Trophoblast cell (in vitro differentiated cells and primary cell): Measurements from ENCODE around the gene AIP.

Experiments
- DNase-seq, 2 donors: peaks; one replicate each; pipeline ENCODE4 v3.0.0-alpha.2; 2016
- H2AFZ ChIP-seq: 2 replicates; pipeline ENCODE4 v1.6.1; 2013; ENCODE audit warnings: low read length, moderate library complexity, mild to moderate bottlenecking; ENCODE audit not compliant: insufficient read depth, poor library complexity
- H2AK5ac ChIP-seq: 2 replicates; pipeline ENCODE4 v1.6.1; 2013; ENCODE audit warnings: mild to moderate bottlenecking, low read length
- H2BK120ac ChIP-seq: 2 replicates; pipeline ENCODE4 v1.6.1; 2013; ENCODE audit warnings: low read length, mild to moderate bottlenecking, moderate library complexity; ENCODE audit not compliant: insufficient read depth, poor library complexity
- H2BK12ac ChIP-seq: 2 replicates; pipeline ENCODE4 v1.6.1; 2013; ENCODE audit warnings: mild to moderate bottlenecking, low read length, moderate library complexity
- H2BK5ac ChIP-seq: 2 replicates; pipeline ENCODE4 v1.6.1; 2013; ENCODE audit warnings: low read length, low read depth, moderate library complexity, mild to moderate bottlenecking; ENCODE audit not compliant: poor library complexity
- H3K14ac ChIP-seq: 2 replicates; pipeline ENCODE4 v1.6.1; 2013; ENCODE audit warnings: mild to moderate bottlenecking, low read length
- H3K18ac ChIP-seq: 2 replicates; pipeline ENCODE4 v1.6.1; 2013; ENCODE audit warnings: mild to moderate bottlenecking, low read length
- H3K23ac ChIP-seq: 2 replicates; pipeline ENCODE4 v1.6.1; 2013; ENCODE audit warnings: low read length
- H3K27ac ChIP-seq: 2 replicates; pipeline ENCODE4 v1.5.1; 2013; ENCODE audit warnings: low read depth, mild to moderate bottlenecking, inconsistent platforms, low read length, moderate library complexity
- H3K27me3 ChIP-seq: 2 replicates; pipeline ENCODE4 v1.6.1; 2013; ENCODE audit warnings: inconsistent platforms, mild to moderate bottlenecking, low read length, moderate library complexity; ENCODE audit not compliant: insufficient read depth
- H3K36me3 ChIP-seq, 2 experiments: 1 replicate in 1 of 2; 2 replicates in 1 of 2; pipeline ENCODE4 v1.6.1; 2013; ENCODE audit warnings: low read length in 2 of 2, mild to moderate bottlenecking in 2 of 2, moderate library complexity in 1 of 2; ENCODE audit not compliant: insufficient read depth in 2 of 2, control insufficient read depth in 1 of 2
- H3K4ac ChIP-seq: 2 replicates; pipeline ENCODE4 v1.6.1; 2013; ENCODE audit warnings: low read depth, mild to moderate bottlenecking, low read length, moderate library complexity
- H3K4me1 ChIP-seq, 2 experiments: 1 replicate in 1 of 2; 2 replicates in 1 of 2; pipeline ENCODE4 v1.6.1; 2013; ENCODE audit warnings: low read length in 2 of 2, mild to moderate bottlenecking in 2 of 2, moderate library complexity in 1 of 2; ENCODE audit not compliant: insufficient read depth in 2 of 2, control insufficient read depth in 1 of 2
- H3K4me2 ChIP-seq: 2 replicates; pipeline ENCODE4 v1.6.1; 2013; ENCODE audit warnings: inconsistent platforms, mild to moderate bottlenecking, low read length, moderate library complexity
- H3K4me3 ChIP-seq: 2 replicates; pipeline ENCODE4 v1.5.1; 2013; ENCODE audit warnings: mild to moderate bottlenecking, low read depth, low read length, inconsistent platforms
- H3K79me1 ChIP-seq: one replicate; pipeline ENCODE4 v1.6.1; 2013; ENCODE audit warnings: low read length
- H3K79me2 ChIP-seq: 2 replicates; pipeline ENCODE4 v1.6.1; 2013; ENCODE audit warnings: low read length, mild to moderate bottlenecking; ENCODE audit not compliant: control insufficient read depth, insufficient read depth, poor library complexity
- H3K9ac ChIP-seq: 2 replicates; pipeline ENCODE4 v1.6.1; 2013; ENCODE audit warnings: mild to moderate bottlenecking, low read length
- H3K9me3 ChIP-seq: 2 replicates; pipeline ENCODE4 v1.6.1; 2013; ENCODE audit warnings: low read depth, mild to moderate bottlenecking, control low read depth, inconsistent platforms, low read length; ENCODE audit not compliant: insufficient read depth
- H4K12ac ChIP-seq: 2 replicates; pipeline ENCODE4 v1.6.1; 2013; ENCODE audit warnings: low read depth, mild to moderate bottlenecking, low read length, moderate library complexity
- H4K8ac ChIP-seq: 2 replicates; pipeline ENCODE4 v1.6.1; 2013; ENCODE audit warnings: low read depth, mild to moderate bottlenecking, low read length, moderate library complexity
- H4K91ac ChIP-seq: one replicate; pipeline ENCODE4 v1.6.1; 2013; ENCODE audit warnings: low read depth, mild to moderate bottlenecking, low read length, moderate library complexity
- WGBS: extraction: QIAGEN DNeasy Blood & Tissue Kit; methylation state at CpG from one replicate; pipeline ENCODE4 v1.1.7; 2013; ENCODE audit warnings: missing lambda C conversion rate; ENCODE audit not compliant: insufficient read length, insufficient coverage; ENCODE audit errors: extremely low coverage; 5-methylcytosine and 5-hydroxymethylcytosine counted together

AIP gene

GRCh38 chr11:67441098-67441563, 41.7 kb upstream of the AIP start:
- H3K9ac ChIP-seq, result no peak overlapping the region
- no peak overlapping the region for H3K27ac ChIP-seq
- peaks cover 7% of the 10 kb centered on the region for H3K79me2 ChIP-seq
- H4K91ac ChIP-seq, result no peak overlapping the region
- no peak overlapping the region for H2BK12ac ChIP-seq
- H3K4me3 ChIP-seq, result no peak overlapping the region
- no peak overlapping the region for H2AFZ ChIP-seq
- H4K8ac ChIP-seq, result no peak overlapping the region
- H3K36me3 ChIP-seq, result peaks cover 41 to 47% of the 10 kb centered on the region in 2 experiments
- H3K4ac ChIP-seq, result no peak overlapping the region
- H3K4me1 ChIP-seq, result peaks cover 14 to 22% of the 10 kb centered on the region in 2 experiments
- no peak overlapping the region for H3K18ac ChIP-seq
- H2BK120ac ChIP-seq, result no peak overlapping the region
- H2AK5ac ChIP-seq, result no peak overlapping the region
- H3K23ac ChIP-seq, result no peak overlapping the region
- peaks cover 14% of the 10 kb centered on the region for H3K79me1 ChIP-seq
- H3K27me3 ChIP-seq, result no peaks in the 10 kb centered on the region
- H2BK5ac ChIP-seq, result no peak overlapping the region
- no CpG with 5 or more reads among the region's 21 CpGs for WGBS
- H3K9me3 ChIP-seq, result no peaks in the 10 kb centered on the region
- DNase-seq, result no peak
- no peak overlapping the region for H4K12ac ChIP-seq
- no peak overlapping the region for H3K14ac ChIP-seq
- no peak overlapping the region for H3K4me2 ChIP-seq

- no peak for DNase-seq
- WGBS, result no CpG with 5 or more reads among the region's 28 CpGs
- Histone ChIP-seq H3K27me3 (no peaks in the 10 kb centered on the region), H3K4me1 (peaks cover 11 to 16% of the 10 kb centered on the region in 2 experiments), H3K9me3 (no peaks in the 10 kb centered on the region), H2BK120ac (no peak overlapping the region), H3K79me2 (peaks cover 7% of the 10 kb centered on the region), H4K12ac (no peak overlapping the region), H3K9ac (no peak overlapping the region), H3K4me3 (no peak overlapping the region), H3K14ac (no peak overlapping the region), H3K36me3 (peaks cover 41 to 47% of the 10 kb centered on the region in 2 experiments), H3K4me2 (peak overlapping the region; percentile 65), H3K79me1 (peaks cover 12% of the 10 kb centered on the region), H4K8ac (no peak overlapping the region), H2BK5ac (no peak overlapping the region), H2BK12ac (no peak overlapping the region), H4K91ac (no peak overlapping the region), H2AK5ac (no peak overlapping the region), H3K4ac (no peak overlapping the region), H2AFZ (no peak overlapping the region), H3K18ac (no peak overlapping the region), H3K27ac (no peak overlapping the region), H3K23ac (no peak overlapping the region)
These were observed 41.0 kb upstream of the AIP start for GRCh38 chr11:67441731-67442351.

- Histone ChIP-seq H3K23ac (no peak overlapping the region), H2BK120ac (peak overlapping the region; percentile 86), H3K4ac (peak overlapping the region; percentile 92), H3K36me3 (peaks cover 37 to 42% of the 10 kb centered on the region in 2 experiments), H2BK12ac (peak overlapping the region; percentile 37), H4K8ac (peak overlapping the region; percentile 89), H3K79me2 (peaks cover 7% of the 10 kb centered on the region), H2AFZ (no peak overlapping the region), H3K27ac (peak overlapping the region; percentile 53), H3K9ac (peak overlapping the region; percentile 98), H3K9me3 (no peaks in the 10 kb centered on the region), H3K14ac (peak overlapping the region; percentile 95), H3K18ac (peak overlapping the region; percentile 88), H3K27me3 (no peaks in the 10 kb centered on the region), H3K4me1 (peaks cover 5 to 9% of the 10 kb centered on the region in 2 experiments), H3K79me1 (peaks cover 10% of the 10 kb centered on the region), H2AK5ac (peak overlapping the region; percentile 97), H3K4me2 (peak overlapping the region; percentile 65), H4K12ac (peak overlapping the region; percentile 79), H3K4me3 (peak overlapping the region; percentile 93), H2BK5ac (peak overlapping the region; percentile 59), H4K91ac (peak overlapping the region; percentile 91)
- peak in 1 of 2 donors; percentile 36 for DNase-seq
- no CpG with 5 or more reads among the region's 45 CpGs for WGBS
These were observed 40.1 kb upstream of the AIP start for GRCh38 chr11:67442504-67443404.

GRCh38 chr11:67445515-67445914, 37.3 kb upstream of the AIP start:
- no peak overlapping the region for H3K18ac ChIP-seq
- peaks cover 10% of the 10 kb centered on the region for H3K79me1 ChIP-seq
- H2AFZ ChIP-seq, result no peak overlapping the region
- H3K4ac ChIP-seq, result no peak overlapping the region
- H2BK120ac ChIP-seq, result no peak overlapping the region
- H4K8ac ChIP-seq, result no peak overlapping the region
- H3K4me2 ChIP-seq, result no peak overlapping the region
- H3K4me3 ChIP-seq, result no peak overlapping the region
- H2BK12ac ChIP-seq, result no peak overlapping the region
- H3K9me3 ChIP-seq, result no peaks in the 10 kb centered on the region
- H4K91ac ChIP-seq, result peak overlapping the region; percentile 9
- no peak for DNase-seq
- peaks cover 15 to 19% of the 10 kb centered on the region in 2 experiments for H3K36me3 ChIP-seq
- no peak overlapping the region for H2BK5ac ChIP-seq
- no peak overlapping the region for H2AK5ac ChIP-seq
- H3K27me3 ChIP-seq, result no peaks in the 10 kb centered on the region
- peaks cover 4 to 8% of the 10 kb centered on the region in 2 experiments for H3K4me1 ChIP-seq
- no peak overlapping the region for H3K27ac ChIP-seq
- no peak overlapping the region for H3K14ac ChIP-seq
- no peak overlapping the region for H4K12ac ChIP-seq
- H3K9ac ChIP-seq, result no peak overlapping the region
- no CpG with 5 or more reads among the region's 5 CpGs for whole genome bisulfite sequencing
- H3K23ac ChIP-seq, result no peak overlapping the region
- H3K79me2 ChIP-seq, result peaks cover 7% of the 10 kb centered on the region
